Adrenal gland (tissue), 5 donors: Measurements from ENCODE around the gene ABCF1.

Source experiments
- CTCF ChIP-seq, 6 experiments: fragments of 450-650 bp in 4 of 6; fragments of 200-600 bp in 2 of 6; sonication (generic) in 1 of 6; IDR thresholded peaks; 1 replicate in 5 of 6; 2 replicates in 1 of 6; pipeline versions ENCODE4 v1.5.1 to v1.8.0; 2016 to 2021; ENCODE audit warnings: antibody characterized with exemption in 6 of 6, mild to moderate bottlenecking in 2 of 6, moderate library complexity in 1 of 6
- POLR2A ChIP-seq, 2 donors: fragments of 450-650 bp; IDR thresholded peaks; one replicate each; pipeline ENCODE4 v1.6.1; 2017; ENCODE audit warnings: antibody characterized with exemption in 2 of 2, mild to moderate bottlenecking in 2 of 2, moderate library complexity in 1 of 2
- donor health status: DM: no; HTN: no; CAD: no.

- TF ChIP-seq CTCF (IDR thresholded peaks at IDR 0.05) (no peak), POLR2A (IDR thresholded peaks at IDR 0.05) (peak; percentile 69 to 91)
These were observed at the start of gene ABCF1 for GRCh38 chr6:30571075-30571761.
